ENCODE measurements around the gene COMP. TPM values are rescaled to one million over a fixed set of nuclear protein-coding genes. Genes with fewer than 3 reads are reported as not detected.

COMP gene
- total RNA-seq, 2 donors from 2014 or later: not detected

DNA sequence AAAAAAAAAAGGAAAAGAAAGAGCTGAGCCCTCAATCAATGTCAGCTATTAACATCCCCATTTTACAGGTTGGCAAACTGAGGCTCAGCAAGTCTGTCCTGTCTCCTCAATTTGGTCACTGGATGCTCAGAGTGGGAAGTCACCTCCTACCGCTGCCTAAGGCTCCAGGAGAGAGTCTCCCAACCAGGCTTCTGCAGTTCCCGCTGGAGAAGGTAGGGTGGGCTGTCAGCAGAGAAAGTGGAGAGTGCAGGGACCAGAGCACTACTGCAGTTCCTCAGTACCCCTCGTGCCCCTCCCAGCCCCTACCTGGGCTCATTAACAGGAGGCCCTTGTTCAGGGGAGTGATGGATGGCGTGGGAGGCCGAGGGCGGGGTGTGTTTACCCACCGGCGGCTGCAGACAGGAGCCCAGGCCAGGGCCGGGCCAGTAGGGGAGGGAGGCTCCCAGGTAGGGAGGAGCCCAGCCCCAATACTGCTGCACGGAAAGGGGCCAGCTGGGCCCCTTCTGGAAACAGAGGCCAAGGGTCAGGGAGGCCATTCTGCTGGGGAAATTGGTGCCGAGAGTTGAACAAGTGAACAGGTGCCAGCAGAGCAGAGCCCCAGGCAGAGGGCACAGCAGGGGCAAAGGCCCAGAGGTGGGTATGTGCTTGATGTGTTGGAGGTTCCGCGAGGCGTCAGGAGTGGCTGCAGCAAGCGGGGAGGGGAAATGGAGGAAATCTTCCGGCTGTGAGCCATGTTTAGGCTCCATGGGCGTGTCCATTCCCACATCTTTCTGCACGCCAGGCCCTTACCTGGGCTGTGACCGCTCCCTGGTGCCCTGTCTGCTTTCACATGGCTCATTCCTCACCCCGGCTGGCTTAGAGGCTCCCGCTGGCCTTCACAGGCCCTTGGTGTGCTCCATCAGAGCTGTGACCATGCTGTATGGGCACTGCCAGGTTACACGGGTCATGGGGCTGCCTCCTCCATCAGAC is 7.6 kb upstream of the COMP start:
- H3K4me3 Mint-ChIP-seq: no peak overlapping the region
- H3K36me3 Mint-ChIP-seq: no peaks in the 10 kb centered on the region
- DNase-seq (ENCODE audit: low spot score) (no peak), ATAC-seq (no peak)
- H3K27ac Mint-ChIP-seq: no peak overlapping the region
- H3K9me3 Mint-ChIP-seq: no peaks in the 10 kb centered on the region
- peaks cover 11 to 21% of the 10 kb centered on the region in 2 donors for H3K27me3 Mint-ChIP-seq
- H3K4me1 Mint-ChIP-seq (ENCODE audit: low read depth in 2 of 2): no peaks in the 10 kb centered on the region

DNA sequence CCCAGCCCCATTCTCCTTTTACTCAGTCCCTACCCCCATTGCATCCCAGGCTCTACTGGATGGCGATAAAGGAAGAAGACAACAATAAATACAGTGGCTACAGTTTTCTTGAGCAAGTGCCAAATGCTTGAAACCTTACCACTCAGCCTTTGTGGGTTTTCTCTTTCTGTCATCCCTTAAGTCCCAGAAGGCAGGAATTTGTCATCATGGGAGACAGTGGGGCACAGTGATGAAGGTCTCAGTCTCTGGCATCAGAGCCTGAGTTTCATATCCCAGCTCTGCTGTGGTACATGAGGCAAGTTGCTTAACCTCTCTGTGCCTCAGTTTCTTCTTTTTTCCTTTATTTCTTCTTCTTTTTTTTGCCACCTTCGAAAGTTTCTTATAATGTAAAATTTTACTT is 5.1 kb upstream of the COMP start:
- Mint-ChIP-seq H3K27me3 (peaks cover 18 to 29% of the 10 kb centered on the region in 2 donors), H3K36me3 (no peaks in the 10 kb centered on the region), H3K9me3 (no peaks in the 10 kb centered on the region), H3K4me3 (no peak overlapping the region), H3K27ac (no peak overlapping the region), H3K4me1 (ENCODE audit: low read depth in 2 of 2) (no peaks in the 10 kb centered on the region)
- no peak for ATAC-seq
- DNase-seq (ENCODE audit: low spot score): no peak

DNA sequence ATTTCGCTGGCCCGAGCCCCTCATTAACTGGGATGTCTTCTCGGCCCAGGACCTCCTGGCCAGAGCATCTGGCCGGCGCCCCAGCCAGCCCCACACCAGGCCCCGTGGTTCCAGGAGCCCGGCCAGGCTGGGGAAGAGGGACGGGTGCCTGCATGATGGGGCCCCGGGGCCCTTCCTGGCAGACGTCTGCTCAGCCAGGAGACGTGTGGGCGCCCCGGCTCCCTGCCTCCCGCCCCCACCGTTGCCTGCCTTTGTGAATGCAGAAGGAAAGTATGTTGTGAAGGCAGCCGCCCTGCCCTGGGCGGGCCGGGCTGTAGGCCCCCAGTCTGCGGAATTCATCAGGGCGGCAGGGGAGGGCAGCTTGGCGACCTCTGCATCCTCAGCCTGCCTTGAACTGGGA is 4.4 kb upstream of the COMP start:
- Mint-ChIP-seq H3K4me1 (ENCODE audit: low read depth in 2 of 2) (peaks cover 0 to under 1% of the 10 kb centered on the region in 2 donors), H3K4me3 (no peak overlapping the region), H3K27ac (no peak overlapping the region), H3K9me3 (no peaks in the 10 kb centered on the region), H3K27me3 (peaks cover 20 to 35% of the 10 kb centered on the region in 2 donors), H3K36me3 (no peaks in the 10 kb centered on the region)
- ATAC-seq: peak; percentile 18 to 34
- no peak for DNase-seq (ENCODE audit: low spot score)

DNA sequence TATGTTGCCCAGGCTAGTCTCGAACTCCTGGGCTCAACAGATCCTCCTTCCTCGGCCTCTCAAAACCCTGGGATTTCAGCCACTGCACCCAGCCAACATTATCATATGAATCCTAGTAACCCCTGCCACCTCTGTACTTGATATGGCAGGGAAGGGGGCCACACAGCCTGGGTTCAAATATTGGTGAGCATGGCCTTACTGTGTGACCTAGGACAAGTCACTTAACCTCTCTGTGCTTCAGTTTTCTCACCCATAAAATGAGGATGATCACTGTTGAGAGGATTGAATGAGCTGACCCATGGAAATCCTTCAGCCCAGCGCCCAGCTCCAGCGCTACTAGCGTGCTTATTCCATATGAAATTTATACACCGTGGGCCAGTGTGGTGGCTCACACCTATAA is 3.6 kb upstream of the COMP start:
- Mint-ChIP-seq H3K36me3 (no peaks in the 10 kb centered on the region), H3K9me3 (no peaks in the 10 kb centered on the region), H3K4me3 (no peak overlapping the region), H3K27ac (no peak overlapping the region), H3K4me1 (ENCODE audit: low read depth in 2 of 2) (peaks cover 5 to 7% of the 10 kb centered on the region in 2 donors), H3K27me3 (peaks cover 25 to 43% of the 10 kb centered on the region in 2 donors)
- DNase-seq (ENCODE audit: low spot score) (no peak), ATAC-seq (no peak)

DNA sequence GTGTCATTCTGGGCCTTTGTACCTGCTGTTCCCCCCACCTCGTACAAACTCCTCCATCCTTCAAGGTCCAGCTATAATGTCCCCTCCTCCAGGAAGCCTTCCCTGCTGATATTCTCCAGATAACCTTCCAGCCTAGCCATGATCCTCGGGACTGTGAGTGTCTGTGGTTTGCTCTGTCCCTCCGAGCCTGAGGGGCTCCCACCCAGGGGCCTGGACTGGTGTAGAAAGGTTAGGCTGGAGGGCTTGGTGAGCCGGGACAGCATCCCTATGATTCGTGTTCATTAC is 2.9 kb upstream of the COMP start:
- H3K4me3 Mint-ChIP-seq: no peak overlapping the region
- peaks cover 28 to 50% of the 10 kb centered on the region in 2 donors for H3K27me3 Mint-ChIP-seq
- peaks cover 9 to 12% of the 10 kb centered on the region in 2 donors for H3K4me1 Mint-ChIP-seq (ENCODE audit: low read depth in 2 of 2)
- no peaks in the 10 kb centered on the region for H3K9me3 Mint-ChIP-seq
- no peak overlapping the region for H3K27ac Mint-ChIP-seq
- ATAC-seq (no peak), DNase-seq (ENCODE audit: low spot score) (no peak)
- H3K36me3 Mint-ChIP-seq: no peaks in the 10 kb centered on the region

DNA sequence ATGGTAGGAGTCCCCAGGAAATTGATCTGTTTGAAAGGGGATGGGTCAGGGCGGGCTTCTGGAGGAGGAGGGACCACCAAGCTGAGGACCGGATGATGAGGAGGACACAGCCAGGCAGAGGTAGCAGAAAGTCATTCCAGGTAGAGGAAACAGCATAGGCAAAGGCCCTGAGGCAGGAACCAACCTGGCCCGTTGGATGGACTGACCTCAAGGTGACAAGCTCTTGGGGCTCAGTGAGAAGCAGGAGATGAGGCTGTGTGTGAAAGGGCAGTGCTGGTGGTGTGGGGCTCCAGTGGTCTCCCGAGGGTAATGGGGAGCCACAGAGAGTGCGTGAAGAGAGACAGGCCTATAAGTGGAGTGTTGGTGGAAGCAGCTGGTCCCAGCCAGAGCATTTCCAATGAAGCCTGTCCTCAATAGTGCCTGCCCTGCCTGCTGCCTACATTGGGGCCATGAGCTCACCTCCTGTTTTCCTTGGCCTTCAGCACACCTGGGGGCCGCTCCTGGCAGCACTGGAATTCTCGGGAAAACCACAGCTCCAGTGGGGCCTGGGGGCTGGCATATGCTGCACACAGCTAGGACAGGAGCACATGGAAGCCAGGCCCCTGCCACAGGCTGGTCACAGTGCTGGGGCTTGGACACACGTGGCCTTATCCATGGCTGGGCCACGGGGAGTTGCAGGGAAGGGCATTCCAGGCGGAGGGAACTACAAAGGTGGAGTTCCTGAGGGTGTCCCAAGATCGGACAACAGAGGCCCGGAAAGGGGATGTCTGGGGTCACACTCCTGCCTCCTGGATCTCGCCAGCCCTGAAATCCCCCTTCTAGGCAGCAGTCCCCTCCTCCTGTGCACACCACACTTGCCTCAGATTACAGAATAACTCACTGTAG is 2.3 kb upstream of the COMP start:
- H3K4me3 Mint-ChIP-seq: no peak overlapping the region
- no peak overlapping the region for H3K27ac Mint-ChIP-seq
- H3K4me1 Mint-ChIP-seq (ENCODE audit: low read depth in 2 of 2): peaks cover 12% of the 10 kb centered on the region in 2 donors
- H3K36me3 Mint-ChIP-seq: no peaks in the 10 kb centered on the region
- H3K27me3 Mint-ChIP-seq: peaks cover 28 to 50% of the 10 kb centered on the region in 2 donors
- DNase-seq (ENCODE audit: low spot score): no peak
- no peaks in the 10 kb centered on the region for H3K9me3 Mint-ChIP-seq
- peak in 1 of 2 donors; percentile 14 for ATAC-seq

DNA sequence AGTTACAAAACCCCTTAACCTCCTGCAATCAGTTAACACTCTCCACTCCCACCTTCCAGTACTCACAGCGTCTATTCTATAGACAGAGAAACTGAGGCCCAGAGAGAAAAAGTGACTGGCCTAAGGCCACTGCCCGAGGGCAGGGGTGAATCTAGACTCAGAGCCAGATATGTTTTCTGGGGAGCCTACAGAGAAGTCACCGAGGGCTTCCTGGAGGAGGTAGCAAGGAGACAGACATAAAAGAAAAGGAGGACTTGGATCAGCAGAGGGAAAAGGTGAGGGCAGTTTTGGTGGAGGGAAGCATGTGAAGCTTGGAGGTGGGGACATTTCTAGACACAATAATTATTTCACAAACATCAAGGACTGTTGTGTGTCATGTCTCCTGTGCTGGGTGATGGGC is 1.6 kb upstream of the COMP start:
- peaks cover 12 to 17% of the 10 kb centered on the region in 2 donors for H3K4me1 Mint-ChIP-seq (ENCODE audit: low read depth in 2 of 2)
- ATAC-seq (no peak), DNase-seq (ENCODE audit: low spot score) (no peak)
- peaks cover 28 to 54% of the 10 kb centered on the region in 2 donors for H3K27me3 Mint-ChIP-seq
- H3K27ac Mint-ChIP-seq: no peak overlapping the region
- H3K4me3 Mint-ChIP-seq: no peak overlapping the region
- H3K9me3 Mint-ChIP-seq: no peaks in the 10 kb centered on the region
- no peaks in the 10 kb centered on the region for H3K36me3 Mint-ChIP-seq

DNA sequence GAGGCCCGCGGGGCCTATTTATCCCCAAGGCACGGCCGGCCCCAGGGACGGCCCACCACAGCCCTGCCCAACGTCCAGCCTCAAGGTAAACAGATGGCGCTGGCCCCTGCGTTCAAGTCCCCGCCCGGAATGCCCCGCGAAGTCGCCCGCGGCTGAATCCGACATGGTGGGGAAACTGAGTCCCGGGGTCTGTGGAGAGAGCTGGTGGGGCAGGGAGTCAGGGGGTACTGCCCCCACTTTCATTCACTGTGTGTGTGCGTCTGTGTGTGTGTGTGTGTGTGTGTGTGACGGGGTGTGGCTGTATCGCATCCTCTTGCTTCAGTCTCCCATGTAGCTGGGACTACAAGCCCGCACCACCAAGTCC is 192 bp upstream of the COMP start:
- peaks cover 27 to 48% of the 10 kb centered on the region in 2 donors for H3K27me3 Mint-ChIP-seq
- no peaks in the 10 kb centered on the region for H3K36me3 Mint-ChIP-seq
- H3K9me3 Mint-ChIP-seq: no peaks in the 10 kb centered on the region
- no peak overlapping the region for H3K4me3 Mint-ChIP-seq
- H3K27ac Mint-ChIP-seq: no peak overlapping the region
- ATAC-seq (no peak), DNase-seq (ENCODE audit: low spot score) (no peak)
- peaks cover 12 to 23% of the 10 kb centered on the region in 2 donors for H3K4me1 Mint-ChIP-seq (ENCODE audit: low read depth in 2 of 2)

DNA sequence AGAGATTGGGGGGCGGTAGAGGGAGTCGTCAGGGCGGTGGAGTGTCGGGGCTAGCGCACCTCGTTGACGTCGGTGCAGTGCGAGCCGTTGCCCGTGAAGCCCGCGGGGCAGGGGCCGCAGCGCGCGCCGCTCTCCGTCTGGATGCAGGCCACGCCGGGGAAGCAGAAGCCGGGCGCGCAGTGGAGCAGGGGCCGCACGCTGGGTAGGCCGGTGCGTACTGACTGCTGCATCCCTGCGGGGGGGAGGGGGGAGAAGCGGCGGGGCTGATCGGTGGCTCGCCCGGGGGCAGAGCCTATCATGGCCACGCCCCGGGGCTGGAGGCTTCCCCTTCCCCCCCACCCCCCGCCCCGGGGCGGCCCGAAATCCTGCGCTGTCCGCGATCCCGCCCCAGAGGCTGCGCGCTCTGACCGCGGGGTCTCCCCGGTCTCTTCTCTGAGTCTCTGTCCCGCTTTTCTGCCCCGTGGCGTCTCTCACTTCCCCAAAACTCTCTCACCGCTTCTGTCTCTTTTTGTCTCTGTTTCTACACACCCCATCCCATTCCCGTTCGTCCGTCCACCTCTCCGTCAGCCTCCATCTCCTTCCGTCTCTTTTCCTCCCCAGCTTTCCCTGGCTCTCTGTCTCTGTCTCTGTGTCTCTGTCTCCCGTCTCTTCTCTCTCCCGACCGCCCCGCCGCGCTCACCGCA is 1.1 kb downstream of the COMP start:
- no peaks in the 10 kb centered on the region for H3K36me3 Mint-ChIP-seq
- DNase-seq (ENCODE audit: low spot score): no peak
- H3K27ac Mint-ChIP-seq: no peak overlapping the region
- peaks cover 35 to 48% of the 10 kb centered on the region in 2 donors for H3K27me3 Mint-ChIP-seq
- H3K4me1 Mint-ChIP-seq (ENCODE audit: low read depth in 2 of 2): peaks cover 16 to 31% of the 10 kb centered on the region in 2 donors
- H3K9me3 Mint-ChIP-seq: no peaks in the 10 kb centered on the region
- peak overlapping the region; percentile 66 for H3K4me3 Mint-ChIP-seq
- ATAC-seq: no peak

DNA sequence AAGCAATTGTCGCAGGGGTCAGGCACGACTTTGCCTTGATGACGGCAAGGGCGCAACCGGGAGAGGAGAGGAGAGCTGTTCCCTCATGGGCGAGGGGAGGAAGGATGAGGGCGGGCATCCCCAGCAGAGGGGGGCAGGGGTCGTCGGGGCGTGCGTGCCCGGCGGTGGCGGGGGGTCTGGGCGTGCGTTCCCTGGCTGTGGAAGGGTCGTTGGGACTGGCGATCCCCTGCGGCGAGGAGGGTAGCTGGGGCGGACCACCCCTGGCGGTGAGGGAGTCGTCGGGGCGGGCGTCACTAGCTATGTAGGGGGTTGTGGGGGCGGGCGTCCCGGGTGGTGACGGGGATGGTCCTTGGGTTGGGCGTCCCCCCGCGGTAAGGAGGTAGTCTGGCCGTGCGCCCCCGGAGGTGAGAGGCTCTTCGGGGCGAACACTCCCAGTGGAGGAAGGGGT is 1.7 kb downstream of the COMP start:
- Mint-ChIP-seq H3K27me3 (peaks cover 37 to 52% of the 10 kb centered on the region in 2 donors), H3K9me3 (no peaks in the 10 kb centered on the region), H3K27ac (no peak overlapping the region), H3K36me3 (no peaks in the 10 kb centered on the region), H3K4me1 (ENCODE audit: low read depth in 2 of 2) (peaks cover 16 to 33% of the 10 kb centered on the region in 2 donors), H3K4me3 (peak overlapping the region; percentile 60)
- ATAC-seq (no peak), DNase-seq (ENCODE audit: low spot score) (no peak)

DNA sequence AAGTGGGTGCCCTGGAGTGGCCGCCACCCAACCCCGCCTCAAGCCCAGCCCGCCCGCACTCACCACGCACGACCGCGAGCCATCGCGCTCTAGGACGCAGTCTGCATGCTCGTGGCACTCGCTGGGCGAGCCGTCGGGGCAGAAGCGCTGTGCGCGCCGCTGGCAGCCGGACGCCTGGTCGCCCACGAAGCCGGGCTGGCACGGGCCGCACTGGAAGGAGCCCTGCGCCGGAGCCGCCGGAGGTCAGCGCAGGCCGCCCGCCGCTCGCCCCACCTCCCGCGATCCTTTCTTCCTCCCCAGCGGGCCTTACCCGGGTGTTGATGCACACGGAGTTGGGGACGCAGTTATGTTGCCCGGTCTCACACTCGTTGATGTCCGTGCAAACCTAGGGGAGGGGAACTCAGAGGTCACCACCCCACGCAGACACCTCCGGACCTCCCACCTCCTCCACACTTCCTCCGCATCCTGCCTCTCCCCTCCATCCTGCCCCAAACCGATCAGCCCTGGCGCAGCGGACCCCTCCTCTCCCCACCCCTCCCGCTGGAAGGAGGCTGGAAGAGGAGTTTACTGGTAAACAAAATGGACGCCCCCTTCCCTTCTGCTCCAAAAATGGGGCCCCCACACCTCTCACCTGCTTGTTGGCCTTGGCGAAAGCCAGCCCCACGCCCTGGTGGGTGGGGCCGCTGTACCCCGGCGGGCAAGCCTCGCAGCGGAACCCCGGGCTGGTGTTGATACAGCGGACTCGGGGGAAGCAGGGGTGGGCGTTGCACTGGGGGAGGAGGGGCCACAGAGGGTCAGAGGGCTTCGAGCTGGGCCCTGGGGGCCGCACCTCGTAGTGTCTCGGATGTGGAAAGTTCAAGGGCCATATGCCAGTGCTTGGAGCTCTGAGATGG is 2.3 kb downstream of the COMP start:
- H3K27ac Mint-ChIP-seq: no peak overlapping the region
- H3K27me3 Mint-ChIP-seq: peaks cover 36 to 51% of the 10 kb centered on the region in 2 donors
- ATAC-seq (no peak), DNase-seq (ENCODE audit: low spot score) (no peak)
- no peaks in the 10 kb centered on the region for H3K9me3 Mint-ChIP-seq
- H3K4me3 Mint-ChIP-seq: peak overlapping the region; percentile 60
- peaks cover 16 to 36% of the 10 kb centered on the region in 2 donors for H3K4me1 Mint-ChIP-seq (ENCODE audit: low read depth in 2 of 2)
- no peaks in the 10 kb centered on the region for H3K36me3 Mint-ChIP-seq

DNA sequence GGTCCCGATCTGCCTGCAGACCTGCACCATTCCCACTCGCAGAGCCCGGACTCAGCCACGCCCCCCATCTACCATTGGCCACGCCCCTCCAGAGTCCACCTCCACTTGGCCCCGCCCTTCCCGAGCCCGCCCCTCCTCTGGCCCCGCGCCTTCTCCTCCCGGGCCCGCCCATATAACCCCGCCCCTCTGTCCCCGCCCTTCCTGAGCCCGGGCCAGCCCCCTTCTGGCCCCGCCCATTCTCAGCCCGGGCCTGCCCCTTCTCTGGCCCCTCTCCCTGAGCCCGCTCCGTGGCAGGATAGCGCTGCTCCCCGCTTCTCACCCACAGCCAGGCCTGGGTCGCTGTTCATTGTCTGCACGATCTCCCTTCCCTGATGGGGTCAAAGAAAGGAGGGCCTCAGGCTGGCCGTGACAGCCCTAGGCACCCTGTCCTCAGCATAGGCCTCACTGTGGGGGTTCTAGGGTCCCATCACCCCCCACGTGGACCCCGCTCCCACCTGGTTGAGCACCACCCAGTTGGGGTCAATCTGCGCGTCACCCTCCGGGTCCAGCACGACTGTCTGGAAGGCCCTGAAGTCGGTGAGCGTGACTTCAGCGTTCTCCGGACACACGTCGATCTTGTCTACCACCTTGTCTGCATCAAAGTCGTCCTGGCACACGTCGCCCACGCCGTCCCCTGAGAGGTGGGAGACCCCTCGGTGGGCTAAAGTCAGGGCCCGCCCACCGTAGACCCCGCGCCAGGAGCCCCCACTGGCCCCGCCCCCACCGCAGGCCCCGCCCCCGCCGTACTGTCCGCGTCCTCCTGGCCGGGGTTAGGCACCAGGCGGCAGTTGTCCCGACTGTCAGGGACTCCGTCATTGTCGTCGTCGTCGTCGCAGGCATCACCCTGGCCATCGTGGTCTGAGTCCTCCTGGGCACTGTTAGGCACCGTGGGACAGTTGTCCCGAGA is 5.7 kb downstream of the COMP start:
- Mint-ChIP-seq H3K4me1 (ENCODE audit: low read depth in 2 of 2) (peaks cover 15 to 35% of the 10 kb centered on the region in 2 donors), H3K9me3 (no peaks in the 10 kb centered on the region), H3K4me3 (no peak overlapping the region)

More for the DNA sequence above, 5.7 kb downstream of the COMP start:
- Mint-ChIP-seq H3K27ac (no peak overlapping the region), H3K36me3 (no peaks in the 10 kb centered on the region), H3K27me3 (peaks cover 25 to 31% of the 10 kb centered on the region in 2 donors)
- DNase-seq (ENCODE audit: low spot score) (no peak), ATAC-seq (peak; percentile 72 to 82)

All from natural killer cell treated with Interleukin-12 subunit alpha and Interleukin-12 subunit beta and Interleukin-15 and Interleukin-18, amount 100 ng/mL, for 72 hours (primary cell).